ENCODE data around the gene GHR.

- no peak for TF ChIP-seq CTCF (IDR thresholded peaks at IDR 0.05; ENCODE audit: borderline replicate concordance, extremely low read depth, low read length, poor library complexity, severe bottlenecking)
- no peak for TF ChIP-seq EZH2 (IDR thresholded peaks at IDR 0.05; ENCODE audit: borderline replicate concordance, low read depth, low read length, severe bottlenecking)
Observed at GRCh38 chr5:42655982-42656650, 232.9 kb downstream of the GHR start.

All from DND-41 (cell line).